PC-3 (cell line): ENCODE measurements around the gene PI4K2A.

Experiments
- CTCF ChIP-seq: fragments of 300-600 bp; sonication (generic); conservative IDR thresholded peaks from 2 replicates; pipeline ENCODE4 v1.5.1; 2017; ENCODE audit warnings: antibody characterized with exemption, low read depth, mild to moderate bottlenecking, low read length
- EZH2 ChIP-seq: fragments of 300-600 bp; sonication (generic); IDR thresholded peaks from one replicate; pipeline ENCODE4 v1.6.1; 2017; ENCODE audit warnings: antibody characterized with exemption, mild to moderate bottlenecking, low read length; ENCODE audit not compliant: unreplicated experiment
- EZH2phosphoT487 ChIP-seq: fragments of 300-600 bp; sonication (generic); IDR thresholded peaks from 2 replicates; pipeline ENCODE4 v1.6.1; 2018; ENCODE audit warnings: mild to moderate bottlenecking, antibody characterized with exemption, low read length, borderline replicate concordance

- TF ChIP-seq CTCF, result peak; percentile 64
- no peak for TF ChIP-seq EZH2
- TF ChIP-seq EZH2phosphoT487, result no peak
Observed at GRCh38 chr10:97676770-97677581, 36.5 kb downstream of the PI4K2A start.
